K562 (cell line): ENCODE measurements around the gene PATJ.

Experiments
- CBX3 ChIP-seq, 2 experiments: IDR thresholded peaks; 1 replicate in 1 of 2; 2 replicates in 1 of 2; pipeline ENCODE4 v1.6.1; 2012; ENCODE audit warnings: inconsistent platforms in 2 of 2, low read length in 2 of 2, borderline replicate concordance in 1 of 2, control low read depth in 1 of 2
- CREB1 ChIP-seq, 2 experiments: sonication (generic) in 1 of 2; formaldehyde crosslinking in 1 of 2; IDR thresholded peaks; 2 replicates each; pipeline versions ENCODE4 v1.6.1 to v1.8.0; 2012 to 2022; ENCODE audit warnings: inconsistent platforms in 1 of 2, mild to moderate bottlenecking in 1 of 2, missing genetic modification reagents in 1 of 2, moderate library complexity in 1 of 2
- EZH2 ChIP-seq: IDR thresholded peaks from 2 replicates; pipeline ENCODE4 v1.6.1; 2012; ENCODE audit warnings: low read depth, mild to moderate bottlenecking, inconsistent platforms, low read length, borderline replicate concordance
- FOXJ2 ChIP-seq: fragments of 200-800 bp; sonication (Bioruptor generic); IDR thresholded peaks from 2 replicates; pipeline ENCODE4 v1.6.1; 2016; ENCODE audit warnings: missing genetic modification characterization, missing compliant biosample characterization
- YBX1 ChIP-seq: fragments of 450-650 bp; IDR thresholded peaks from 2 replicates; pipeline ENCODE4 v1.7.1; 2016; ENCODE audit warnings: mild to moderate bottlenecking
- TF ChIP-seq, protein P1 (sequence below), 3 experiments: IDR thresholded peaks in 2 of 3; conservative IDR thresholded peaks in 1 of 3; 2 replicates each; pipeline ENCODE4 v1.5.1; 2011 to 2012; ENCODE audit warnings: low read length in 3 of 3, mild to moderate bottlenecking in 3 of 3, control low read depth in 2 of 3, improper control_type of control experiment in 1 of 3, inconsistent platforms in 1 of 3, low read depth in 1 of 3, mixed read lengths in 1 of 3, moderate library complexity in 1 of 3; ENCODE audit not compliant: insufficient read depth in 2 of 3

DNA sequence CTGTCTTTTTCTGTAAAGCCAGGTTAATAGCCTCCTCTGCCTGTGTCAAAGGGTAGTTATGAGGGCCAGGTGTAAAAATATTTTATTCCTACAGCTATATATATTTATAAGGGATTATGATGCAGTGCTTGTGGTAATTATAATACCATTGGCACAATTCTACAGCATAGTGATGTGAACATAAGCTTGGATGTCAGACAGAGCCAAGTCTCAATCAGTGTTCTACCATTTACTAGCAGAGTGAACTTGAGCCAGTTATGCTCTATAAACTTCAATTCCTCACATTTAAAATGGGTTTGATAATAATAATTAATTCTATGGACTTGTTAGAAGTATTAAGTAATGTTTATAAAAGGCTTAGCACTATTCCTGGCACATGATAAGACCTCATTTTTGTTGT, 300.9 kb downstream of the PATJ start:
- TF ChIP-seq CBX3 (IDR thresholded peaks at IDR 0.05; ENCODE audit: borderline replicate concordance in 1 of 2, low read length in 2 of 2) (no peak), FOXJ2 (tag) (no peak), EZH2 (no peak), CREB1 (IDR thresholded peaks at IDR 0.05) (no peak), CREB1 (CRISPR knock-in tag; IDR thresholded peaks at IDR 0.05) (no peak), YBX1 (no peak)
- TF ChIP-seq, protein P1, sequence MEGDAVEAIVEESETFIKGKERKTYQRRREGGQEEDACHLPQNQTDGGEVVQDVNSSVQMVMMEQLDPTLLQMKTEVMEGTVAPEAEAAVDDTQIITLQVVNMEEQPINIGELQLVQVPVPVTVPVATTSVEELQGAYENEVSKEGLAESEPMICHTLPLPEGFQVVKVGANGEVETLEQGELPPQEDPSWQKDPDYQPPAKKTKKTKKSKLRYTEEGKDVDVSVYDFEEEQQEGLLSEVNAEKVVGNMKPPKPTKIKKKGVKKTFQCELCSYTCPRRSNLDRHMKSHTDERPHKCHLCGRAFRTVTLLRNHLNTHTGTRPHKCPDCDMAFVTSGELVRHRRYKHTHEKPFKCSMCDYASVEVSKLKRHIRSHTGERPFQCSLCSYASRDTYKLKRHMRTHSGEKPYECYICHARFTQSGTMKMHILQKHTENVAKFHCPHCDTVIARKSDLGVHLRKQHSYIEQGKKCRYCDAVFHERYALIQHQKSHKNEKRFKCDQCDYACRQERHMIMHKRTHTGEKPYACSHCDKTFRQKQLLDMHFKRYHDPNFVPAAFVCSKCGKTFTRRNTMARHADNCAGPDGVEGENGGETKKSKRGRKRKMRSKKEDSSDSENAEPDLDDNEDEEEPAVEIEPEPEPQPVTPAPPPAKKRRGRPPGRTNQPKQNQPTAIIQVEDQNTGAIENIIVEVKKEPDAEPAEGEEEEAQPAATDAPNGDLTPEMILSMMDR (IDR thresholded peaks at IDR 0.05 in 2 of 3, conservative IDR thresholded peaks at IDR 0.05 in 1 of 3; ENCODE audit: insufficient read depth in 2 of 3, low read depth in 1 of 3, low read length in 3 of 3): no peak
